ENCODE measurements around the gene RYK. TPM values are rescaled to one million over a fixed set of nuclear protein-coding genes. Genes with fewer than 3 reads are reported as not detected.

The RYK gene
- total RNA-seq, 1 donor from 2014 or later, result 60.4 TPM

DNA sequence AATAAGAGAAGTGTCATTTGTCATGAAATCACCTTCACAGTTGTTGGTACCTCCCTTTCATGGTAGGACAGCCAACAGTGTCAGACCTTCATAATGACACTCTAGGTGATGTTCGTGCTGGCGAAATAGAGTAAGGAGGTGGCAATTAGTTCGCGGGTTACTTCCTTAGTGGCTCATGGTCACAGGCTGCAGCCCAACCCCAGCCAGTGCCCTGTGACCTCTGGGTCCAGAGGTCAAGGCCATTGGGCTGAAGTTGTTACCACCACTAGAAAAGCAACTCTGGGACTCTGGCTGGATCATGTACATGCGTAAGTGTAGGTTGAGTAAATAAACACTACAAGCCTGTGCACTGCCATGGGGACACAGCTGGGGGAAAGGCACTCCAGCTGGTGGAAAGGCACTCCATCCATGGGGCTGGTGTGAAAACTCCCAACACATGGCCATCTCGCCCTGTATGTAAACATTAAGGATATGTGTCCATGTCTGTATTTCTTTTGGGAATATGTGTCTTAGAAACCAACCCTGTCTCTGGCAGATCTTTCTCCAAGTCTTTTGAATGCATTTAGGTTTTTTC, 106.7 kb downstream of the RYK start:
- no peaks in the 10 kb centered on the region for H3K9me3 Mint-ChIP-seq (ENCODE audit: unreplicated experiment)
- H3K36me3 Mint-ChIP-seq (ENCODE audit: low read depth, unreplicated experiment), result peaks cover 41% of the 10 kb centered on the region
- H3K27ac Mint-ChIP-seq (ENCODE audit: unreplicated experiment), result no peak overlapping the region
- no peak for DNase-seq (ENCODE audit: low spot score)
- H3K4me3 Mint-ChIP-seq (ENCODE audit: unreplicated experiment), result peak overlapping the region; percentile 45
- peaks cover 9% of the 10 kb centered on the region for H3K27me3 Mint-ChIP-seq (ENCODE audit: unreplicated experiment)
- peaks cover 30% of the 10 kb centered on the region for H3K4me1 Mint-ChIP-seq (ENCODE audit: unreplicated experiment)
- no peak for TF ChIP-seq CTCF (IDR thresholded peaks at IDR 0.05; ENCODE audit: unreplicated experiment)

DNA sequence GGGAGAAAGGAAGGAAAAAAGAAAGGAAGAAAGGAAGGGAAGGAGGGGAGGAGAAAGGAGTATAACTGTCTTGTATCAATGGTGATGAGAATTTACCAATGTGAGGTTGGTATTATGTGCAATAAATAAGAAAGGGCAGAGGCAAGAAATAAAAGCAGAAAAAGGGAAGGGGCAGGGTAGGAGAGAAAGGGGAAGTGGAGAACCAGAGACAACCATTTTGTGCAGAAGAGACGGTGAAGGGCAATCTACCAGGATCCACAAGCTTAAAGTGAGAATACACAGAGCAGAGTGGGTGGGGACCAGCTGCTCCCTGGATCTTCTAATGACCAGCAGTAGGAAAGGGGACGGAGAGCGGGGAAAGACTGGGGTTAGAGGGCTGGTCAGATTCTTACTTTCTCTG, 114.1 kb downstream of the RYK start:
- Mint-ChIP-seq H3K27ac (ENCODE audit: unreplicated experiment) (no peak overlapping the region), H3K4me1 (ENCODE audit: unreplicated experiment) (peaks cover 14% of the 10 kb centered on the region), H3K27me3 (ENCODE audit: unreplicated experiment) (peaks cover 8% of the 10 kb centered on the region), H3K36me3 (ENCODE audit: low read depth, unreplicated experiment) (peaks cover 36% of the 10 kb centered on the region), H3K4me3 (ENCODE audit: unreplicated experiment) (no peak overlapping the region), H3K9me3 (ENCODE audit: unreplicated experiment) (peaks cover 6% of the 10 kb centered on the region)
- no peak for DNase-seq (ENCODE audit: low spot score)
- TF ChIP-seq CTCF (IDR thresholded peaks at IDR 0.05; ENCODE audit: unreplicated experiment), result no peak

- Mint-ChIP-seq H3K36me3 (ENCODE audit: low read depth, unreplicated experiment) (peaks cover 39% of the 10 kb centered on the region), H3K4me1 (ENCODE audit: unreplicated experiment) (peaks cover 14% of the 10 kb centered on the region), H3K27me3 (ENCODE audit: unreplicated experiment) (peaks cover 8% of the 10 kb centered on the region), H3K27ac (ENCODE audit: unreplicated experiment) (no peak overlapping the region), H3K9me3 (ENCODE audit: unreplicated experiment) (peaks cover 11% of the 10 kb centered on the region), H3K4me3 (ENCODE audit: unreplicated experiment) (no peak overlapping the region)
- DNase-seq (ENCODE audit: low spot score), result no peak
- TF ChIP-seq CTCF (IDR thresholded peaks at IDR 0.05; ENCODE audit: unreplicated experiment), result no peak
Observed at GRCh38 chr3:134134698-134135415, 115.8 kb downstream of the RYK start.

- H3K27ac Mint-ChIP-seq (ENCODE audit: unreplicated experiment), result no peak overlapping the region
- peaks cover 8% of the 10 kb centered on the region for H3K27me3 Mint-ChIP-seq (ENCODE audit: unreplicated experiment)
- DNase-seq (ENCODE audit: low spot score), result no peak
- H3K36me3 Mint-ChIP-seq (ENCODE audit: low read depth, unreplicated experiment), result peaks cover 38% of the 10 kb centered on the region
- H3K4me1 Mint-ChIP-seq (ENCODE audit: unreplicated experiment), result peaks cover 14% of the 10 kb centered on the region
- H3K9me3 Mint-ChIP-seq (ENCODE audit: unreplicated experiment), result peaks cover 11% of the 10 kb centered on the region
- no peak for TF ChIP-seq CTCF (IDR thresholded peaks at IDR 0.05; ENCODE audit: unreplicated experiment)
- no peak overlapping the region for H3K4me3 Mint-ChIP-seq (ENCODE audit: unreplicated experiment)
Observed at GRCh38 chr3:134134240-134134639, 116.4 kb downstream of the RYK start.

DNA sequence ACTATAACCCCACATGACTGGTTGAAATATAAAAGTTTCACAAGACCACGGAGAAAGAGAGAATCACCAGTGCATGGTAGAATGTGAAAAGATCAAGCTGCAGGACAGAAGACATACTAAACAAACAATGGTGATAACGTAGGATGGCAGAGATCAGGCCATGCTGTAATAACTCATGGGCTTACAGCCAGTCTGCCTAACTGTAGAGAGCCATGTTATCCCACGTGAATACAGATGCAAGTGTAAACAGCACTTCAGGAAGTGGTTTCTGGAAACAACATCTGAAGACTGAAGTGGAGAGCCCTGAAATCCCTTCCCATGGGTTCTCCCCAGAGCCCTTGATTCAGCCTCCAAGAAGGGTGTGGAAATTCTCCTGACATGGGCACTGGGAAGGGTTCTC, 117.7 kb downstream of the RYK start:
- peaks cover 14% of the 10 kb centered on the region for H3K4me1 Mint-ChIP-seq (ENCODE audit: unreplicated experiment)
- no peak for DNase-seq (ENCODE audit: low spot score)
- no peak overlapping the region for H3K27ac Mint-ChIP-seq (ENCODE audit: unreplicated experiment)
- peaks cover 5% of the 10 kb centered on the region for H3K9me3 Mint-ChIP-seq (ENCODE audit: unreplicated experiment)
- no peak overlapping the region for H3K4me3 Mint-ChIP-seq (ENCODE audit: unreplicated experiment)
- peaks cover 8% of the 10 kb centered on the region for H3K27me3 Mint-ChIP-seq (ENCODE audit: unreplicated experiment)
- peaks cover 40% of the 10 kb centered on the region for H3K36me3 Mint-ChIP-seq (ENCODE audit: low read depth, unreplicated experiment)
- TF ChIP-seq CTCF (IDR thresholded peaks at IDR 0.05; ENCODE audit: unreplicated experiment), result no peak
